ENCODE measurements around the gene MYO18A.

DNA sequence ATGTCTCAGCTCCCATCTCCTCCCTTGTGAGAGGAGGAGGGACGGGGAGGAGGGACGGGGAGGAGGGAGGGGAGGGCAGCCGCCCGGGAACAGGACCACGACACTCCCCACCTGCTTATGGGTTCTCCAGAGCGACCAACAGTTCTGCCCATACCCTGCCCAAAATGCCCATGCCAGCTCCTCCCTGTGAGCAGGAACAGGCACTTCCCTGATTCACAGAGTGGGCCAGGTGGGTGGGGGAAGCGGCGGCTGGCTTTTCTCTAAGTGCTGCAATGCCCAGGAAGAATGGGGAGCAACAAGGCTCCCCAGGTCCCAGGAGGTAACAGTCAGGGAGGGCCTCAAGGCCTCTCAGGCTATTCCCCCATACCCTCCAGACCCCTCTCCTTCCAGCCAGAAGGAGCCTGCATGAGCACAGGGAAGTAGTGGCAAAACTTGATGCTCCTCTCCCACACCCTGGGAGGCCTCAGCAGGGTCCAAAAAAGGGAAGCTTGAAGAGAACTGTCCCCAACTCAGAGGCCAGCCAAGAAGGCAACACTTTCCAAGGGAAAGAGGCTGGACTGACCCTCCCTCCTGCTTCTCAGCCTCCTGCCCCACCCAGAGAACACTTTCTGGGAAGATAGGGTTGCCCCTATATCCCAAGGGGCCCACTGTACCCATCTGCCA, 53.8 kb downstream of the MYO18A start:
- TF ChIP-seq, protein P1, sequence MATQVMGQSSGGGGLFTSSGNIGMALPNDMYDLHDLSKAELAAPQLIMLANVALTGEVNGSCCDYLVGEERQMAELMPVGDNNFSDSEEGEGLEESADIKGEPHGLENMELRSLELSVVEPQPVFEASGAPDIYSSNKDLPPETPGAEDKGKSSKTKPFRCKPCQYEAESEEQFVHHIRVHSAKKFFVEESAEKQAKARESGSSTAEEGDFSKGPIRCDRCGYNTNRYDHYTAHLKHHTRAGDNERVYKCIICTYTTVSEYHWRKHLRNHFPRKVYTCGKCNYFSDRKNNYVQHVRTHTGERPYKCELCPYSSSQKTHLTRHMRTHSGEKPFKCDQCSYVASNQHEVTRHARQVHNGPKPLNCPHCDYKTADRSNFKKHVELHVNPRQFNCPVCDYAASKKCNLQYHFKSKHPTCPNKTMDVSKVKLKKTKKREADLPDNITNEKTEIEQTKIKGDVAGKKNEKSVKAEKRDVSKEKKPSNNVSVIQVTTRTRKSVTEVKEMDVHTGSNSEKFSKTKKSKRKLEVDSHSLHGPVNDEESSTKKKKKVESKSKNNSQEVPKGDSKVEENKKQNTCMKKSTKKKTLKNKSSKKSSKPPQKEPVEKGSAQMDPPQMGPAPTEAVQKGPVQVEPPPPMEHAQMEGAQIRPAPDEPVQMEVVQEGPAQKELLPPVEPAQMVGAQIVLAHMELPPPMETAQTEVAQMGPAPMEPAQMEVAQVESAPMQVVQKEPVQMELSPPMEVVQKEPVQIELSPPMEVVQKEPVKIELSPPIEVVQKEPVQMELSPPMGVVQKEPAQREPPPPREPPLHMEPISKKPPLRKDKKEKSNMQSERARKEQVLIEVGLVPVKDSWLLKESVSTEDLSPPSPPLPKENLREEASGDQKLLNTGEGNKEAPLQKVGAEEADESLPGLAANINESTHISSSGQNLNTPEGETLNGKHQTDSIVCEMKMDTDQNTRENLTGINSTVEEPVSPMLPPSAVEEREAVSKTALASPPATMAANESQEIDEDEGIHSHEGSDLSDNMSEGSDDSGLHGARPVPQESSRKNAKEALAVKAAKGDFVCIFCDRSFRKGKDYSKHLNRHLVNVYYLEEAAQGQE (IDR thresholded peaks at IDR 0.05; ENCODE audit: insufficient replicate concordance, low read depth): no peak
- TF ChIP-seq GABPA (IDR thresholded peaks at IDR 0.05; ENCODE audit: low read depth): no peak
- TF ChIP-seq, protein P2, sequence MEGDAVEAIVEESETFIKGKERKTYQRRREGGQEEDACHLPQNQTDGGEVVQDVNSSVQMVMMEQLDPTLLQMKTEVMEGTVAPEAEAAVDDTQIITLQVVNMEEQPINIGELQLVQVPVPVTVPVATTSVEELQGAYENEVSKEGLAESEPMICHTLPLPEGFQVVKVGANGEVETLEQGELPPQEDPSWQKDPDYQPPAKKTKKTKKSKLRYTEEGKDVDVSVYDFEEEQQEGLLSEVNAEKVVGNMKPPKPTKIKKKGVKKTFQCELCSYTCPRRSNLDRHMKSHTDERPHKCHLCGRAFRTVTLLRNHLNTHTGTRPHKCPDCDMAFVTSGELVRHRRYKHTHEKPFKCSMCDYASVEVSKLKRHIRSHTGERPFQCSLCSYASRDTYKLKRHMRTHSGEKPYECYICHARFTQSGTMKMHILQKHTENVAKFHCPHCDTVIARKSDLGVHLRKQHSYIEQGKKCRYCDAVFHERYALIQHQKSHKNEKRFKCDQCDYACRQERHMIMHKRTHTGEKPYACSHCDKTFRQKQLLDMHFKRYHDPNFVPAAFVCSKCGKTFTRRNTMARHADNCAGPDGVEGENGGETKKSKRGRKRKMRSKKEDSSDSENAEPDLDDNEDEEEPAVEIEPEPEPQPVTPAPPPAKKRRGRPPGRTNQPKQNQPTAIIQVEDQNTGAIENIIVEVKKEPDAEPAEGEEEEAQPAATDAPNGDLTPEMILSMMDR (IDR thresholded peaks at IDR 0.05; ENCODE audit: insufficient read depth, low read length): no peak
- peak; percentile 47 for TF ChIP-seq POLR2AphosphoS5 (IDR thresholded peaks at IDR 0.05; ENCODE audit: low read depth)
